ENCODE data around the gene MIB1.

Gene MIB1

DNA sequence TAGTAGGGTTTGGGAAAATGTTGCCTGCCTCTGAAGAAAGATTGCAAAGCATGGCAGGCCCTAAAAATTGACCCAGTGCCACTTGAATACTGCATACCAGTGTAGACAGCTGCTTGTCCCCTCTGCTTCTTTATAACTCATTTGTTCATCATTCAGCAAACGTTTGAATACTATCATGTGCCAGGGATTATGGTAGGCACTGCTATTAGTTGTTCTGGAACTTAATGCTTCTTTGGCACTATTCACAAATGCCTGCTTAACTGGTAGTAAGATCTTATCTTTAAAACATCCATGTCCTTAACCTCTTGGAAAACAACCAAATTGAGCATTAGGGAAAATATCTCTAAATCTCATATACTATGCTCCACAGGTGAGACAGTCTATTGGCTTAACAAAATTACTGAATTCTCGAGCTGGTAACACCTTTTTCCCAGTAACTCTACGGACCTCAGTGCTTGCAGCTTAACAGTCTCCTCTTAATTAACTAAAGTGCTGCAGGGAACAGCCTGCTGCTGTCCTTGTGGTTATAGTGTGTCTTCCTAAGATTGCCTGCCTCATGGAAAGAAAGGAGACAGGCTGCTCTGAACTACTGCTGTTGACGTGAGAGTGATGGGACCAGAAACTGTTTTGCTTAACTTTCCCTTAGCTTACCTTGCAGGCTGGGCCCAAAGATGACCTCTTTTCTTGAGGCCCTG, 93.2 kb downstream of the MIB1 start:
- Histone ChIP-seq H3F3A (ENCODE audit: insufficient read depth) (peaks cover 3% of the 10 kb centered on the region; the same call in 1 of the 2 replicates), H3K79me2 (ENCODE audit: insufficient read depth, low read length) (no peaks in the 10 kb centered on the region), H4K20me1 (ENCODE audit: low read depth, low read length) (no peaks in the 10 kb centered on the region), H3K4me3 (ENCODE audit: insufficient read depth, low read length, poor library complexity, severe bottlenecking) (no peak overlapping the region), H3K27me3 (ENCODE audit: low read length) (no peaks in the 10 kb centered on the region), H3K4me2 (ENCODE audit: low read depth, low read length, poor library complexity, severe bottlenecking) (no peak overlapping the region), H3K9ac (ENCODE audit: low read length) (no peak overlapping the region), H3K9me3 (ENCODE audit: insufficient read depth, low read length) (no peaks in the 10 kb centered on the region), H3K36me3 (ENCODE audit: low read length) (peaks cover 5% of the 10 kb centered on the region; the same call in 1 of the 2 replicates), H3K9me2 (replicated peaks; ENCODE audit: insufficient read depth, low read length) (no peaks in the 10 kb centered on the region), H2AFZ (ENCODE audit: low read depth, low read length, severe bottlenecking) (no peak overlapping the region), H3K27ac (ENCODE audit: low read depth, low read length) (no peak overlapping the region)
- no peak for TF ChIP-seq EZH2phosphoT487 (conservative IDR thresholded peaks at IDR 0.05; ENCODE audit: low read length)
- TF ChIP-seq, protein P1, sequence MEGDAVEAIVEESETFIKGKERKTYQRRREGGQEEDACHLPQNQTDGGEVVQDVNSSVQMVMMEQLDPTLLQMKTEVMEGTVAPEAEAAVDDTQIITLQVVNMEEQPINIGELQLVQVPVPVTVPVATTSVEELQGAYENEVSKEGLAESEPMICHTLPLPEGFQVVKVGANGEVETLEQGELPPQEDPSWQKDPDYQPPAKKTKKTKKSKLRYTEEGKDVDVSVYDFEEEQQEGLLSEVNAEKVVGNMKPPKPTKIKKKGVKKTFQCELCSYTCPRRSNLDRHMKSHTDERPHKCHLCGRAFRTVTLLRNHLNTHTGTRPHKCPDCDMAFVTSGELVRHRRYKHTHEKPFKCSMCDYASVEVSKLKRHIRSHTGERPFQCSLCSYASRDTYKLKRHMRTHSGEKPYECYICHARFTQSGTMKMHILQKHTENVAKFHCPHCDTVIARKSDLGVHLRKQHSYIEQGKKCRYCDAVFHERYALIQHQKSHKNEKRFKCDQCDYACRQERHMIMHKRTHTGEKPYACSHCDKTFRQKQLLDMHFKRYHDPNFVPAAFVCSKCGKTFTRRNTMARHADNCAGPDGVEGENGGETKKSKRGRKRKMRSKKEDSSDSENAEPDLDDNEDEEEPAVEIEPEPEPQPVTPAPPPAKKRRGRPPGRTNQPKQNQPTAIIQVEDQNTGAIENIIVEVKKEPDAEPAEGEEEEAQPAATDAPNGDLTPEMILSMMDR (IDR thresholded peaks at IDR 0.05; ENCODE audit: insufficient read depth, low read length, poor library complexity, severe bottlenecking), result no peak

- peaks cover 9% of the 10 kb centered on the region; the same call in 1 of the 2 replicates for H3K36me3 ChIP-seq (ENCODE audit: low read length)
- H3K4me2 ChIP-seq (ENCODE audit: low read depth, low read length, poor library complexity, severe bottlenecking), result no peak overlapping the region
These were observed 93.7 kb downstream of the MIB1 start for GRCh38 chr18:21834299-21834660.

DNA sequence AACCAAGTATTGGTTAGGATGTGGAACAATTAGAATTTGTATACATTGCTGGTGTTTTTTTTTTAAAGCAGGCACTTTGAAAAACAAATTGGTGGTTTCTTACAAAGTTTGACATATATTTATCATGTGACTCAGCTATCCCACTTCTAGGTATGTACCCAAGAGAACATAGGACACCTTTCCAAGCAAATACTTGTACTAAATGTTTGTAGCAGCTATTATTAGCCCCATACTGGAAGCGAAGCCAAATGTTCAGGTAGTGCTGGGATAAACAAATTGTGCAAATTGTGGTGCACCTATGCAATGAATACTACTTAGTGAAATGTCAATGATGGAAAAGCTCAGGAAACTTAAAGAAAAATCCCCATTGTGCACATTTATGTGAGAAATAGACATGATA, 101.0 kb downstream of the MIB1 start:
- Histone ChIP-seq H3K27me3 (ENCODE audit: low read length) (no peaks in the 10 kb centered on the region), H3K27ac (ENCODE audit: low read depth, low read length) (no peak overlapping the region), H3K9me3 (ENCODE audit: insufficient read depth, low read length) (no peaks in the 10 kb centered on the region), H3K4me3 (ENCODE audit: insufficient read depth, low read length, poor library complexity, severe bottlenecking) (no peak overlapping the region), H4K20me1 (ENCODE audit: low read depth, low read length) (no peaks in the 10 kb centered on the region), H3K4me2 (ENCODE audit: low read depth, low read length, poor library complexity, severe bottlenecking) (no peak overlapping the region), H2AFZ (ENCODE audit: low read depth, low read length, severe bottlenecking) (no peak overlapping the region), H3K9me2 (replicated peaks; ENCODE audit: insufficient read depth, low read length) (no peaks in the 10 kb centered on the region), H3K79me2 (ENCODE audit: insufficient read depth, low read length) (no peaks in the 10 kb centered on the region), H3F3A (ENCODE audit: insufficient read depth) (no peaks in the 10 kb centered on the region; the same call in 1 of the 2 replicates), H3K9ac (ENCODE audit: low read length) (no peak overlapping the region), H3K36me3 (ENCODE audit: low read length) (peaks cover 25% of the 10 kb centered on the region; the same call in 1 of the 2 replicates)
- TF ChIP-seq EZH2phosphoT487 (conservative IDR thresholded peaks at IDR 0.05; ENCODE audit: low read length), result no peak
- TF ChIP-seq, protein P1 (IDR thresholded peaks at IDR 0.05; ENCODE audit: insufficient read depth, low read length, poor library complexity, severe bottlenecking), result no peak

More at GRCh38 chr18:21834299-21834660, 93.7 kb downstream of the MIB1 start:
- H2AFZ ChIP-seq (ENCODE audit: low read depth, low read length, severe bottlenecking), result no peak overlapping the region
- H3K9me3 ChIP-seq (ENCODE audit: insufficient read depth, low read length), result no peaks in the 10 kb centered on the region
- TF ChIP-seq, protein P1 (IDR thresholded peaks at IDR 0.05; ENCODE audit: insufficient read depth, low read length, poor library complexity, severe bottlenecking), result no peak
- TF ChIP-seq EZH2phosphoT487 (conservative IDR thresholded peaks at IDR 0.05; ENCODE audit: low read length), result no peak
- H3K4me3 ChIP-seq (ENCODE audit: insufficient read depth, low read length, poor library complexity, severe bottlenecking), result no peak overlapping the region
- no peak overlapping the region for H3K27ac ChIP-seq (ENCODE audit: low read depth, low read length)
- H3K9ac ChIP-seq (ENCODE audit: low read length), result no peak overlapping the region
- H3F3A ChIP-seq (ENCODE audit: insufficient read depth), result peaks cover 3% of the 10 kb centered on the region; the same call in 1 of the 2 replicates
- H3K27me3 ChIP-seq (ENCODE audit: low read length), result no peaks in the 10 kb centered on the region
- no peaks in the 10 kb centered on the region for H3K9me2 ChIP-seq (replicated peaks; ENCODE audit: insufficient read depth, low read length)
- no peaks in the 10 kb centered on the region for H4K20me1 ChIP-seq (ENCODE audit: low read depth, low read length)
- H3K79me2 ChIP-seq (ENCODE audit: insufficient read depth, low read length), result no peaks in the 10 kb centered on the region

Data from SU-DHL-6 (cell line).